HepG2 (cell line): Measurements from ENCODE around the gene HPCAL1. TPM values are rescaled to one million over a fixed set of nuclear protein-coding genes. Genes with fewer than 3 reads are reported as not detected.

ENCODE experiments used
- ATF7-NPFF ChIP-seq: sonication (generic); formaldehyde crosslinking; IDR thresholded peaks from 2 replicates; pipeline ENCODE4 v1.8.1; 2023; ENCODE audit warnings: mild to moderate bottlenecking, low read depth, missing genetic modification reagents, moderate library complexity
- BCL6 ChIP-seq: IDR thresholded peaks from 2 replicates; pipeline ENCODE4 v1.6.1; 2016; ENCODE audit warnings: missing genetic modification reagents, missing compliant biosample characterization
- BHLHE40 ChIP-seq: IDR thresholded peaks from 2 replicates; pipeline ENCODE4 v1.6.1; 2011; ENCODE audit warnings: low read length, improper control_type of control experiment
- GATAD2A ChIP-seq: IDR thresholded peaks from 2 replicates; pipeline ENCODE4 v1.6.1; 2016
- HBP1 ChIP-seq: IDR thresholded peaks from 2 replicates; pipeline ENCODE4 v1.6.1; 2016; ENCODE audit warnings: low read depth, control low read depth
- HMG20B ChIP-seq: conservative IDR thresholded peaks from 2 replicates; pipeline ENCODE4 v1.6.1; 2016; ENCODE audit warnings: missing genetic modification reagents, missing compliant biosample characterization
- JARID2 ChIP-seq: sonication (generic); formaldehyde crosslinking; IDR thresholded peaks from 2 replicates; pipeline ENCODE4 v1.8.1; 2023; ENCODE audit warnings: missing genetic modification reagents, inconsistent platforms; ENCODE audit not compliant: insufficient replicate concordance
- KDM6A ChIP-seq: IDR thresholded peaks from 2 replicates; pipeline ENCODE4 v1.6.1; 2016; ENCODE audit warnings: low read depth
- MAZ ChIP-seq, 2 experiments: sonication (generic) in 1 of 2; formaldehyde crosslinking in 1 of 2; IDR thresholded peaks; 2 replicates each; pipeline versions ENCODE4 v1.5.0 to v1.6.1; 2012 to 2020; ENCODE audit warnings: low read depth in 2 of 2, mild to moderate bottlenecking in 2 of 2, borderline replicate concordance in 1 of 2, improper control_type of control experiment in 1 of 2, low read length in 1 of 2, missing genetic modification reagents in 1 of 2, moderate library complexity in 1 of 2
- MED1 ChIP-seq: sonication (generic); formaldehyde crosslinking; IDR thresholded peaks from 2 replicates; pipeline ENCODE4 v1.4.0; 2020; ENCODE audit warnings: missing genetic modification reagents
- MTERF4 ChIP-seq: sonication (generic); formaldehyde crosslinking; IDR thresholded peaks from 2 replicates; pipeline ENCODE4 v1.8.0; 2023; ENCODE audit warnings: mild to moderate bottlenecking, missing genetic modification reagents
- NR2F2 ChIP-seq: IDR thresholded peaks from 2 replicates; pipeline ENCODE4 v1.6.1; 2012; ENCODE audit warnings: low read depth, inconsistent platforms, borderline replicate concordance
- SIN3A ChIP-seq: IDR thresholded peaks from 2 replicates; pipeline ENCODE4 v1.6.1; 2011; ENCODE audit warnings: low read depth, mild to moderate bottlenecking, control low read depth, low read length, borderline replicate concordance
- ZBTB33 ChIP-seq: sonication (generic); formaldehyde crosslinking; IDR thresholded peaks from 2 replicates; pipeline ENCODE4 v1.4.0; 2020; ENCODE audit warnings: missing genetic modification reagents
- ZEB1 ChIP-seq: IDR thresholded peaks from 2 replicates; pipeline ENCODE4 v1.6.1; 2012; ENCODE audit warnings: mild to moderate bottlenecking, low read depth, inconsistent platforms; ENCODE audit not compliant: insufficient replicate concordance
- ZFP91 ChIP-seq: sonication (generic); formaldehyde crosslinking; IDR thresholded peaks from 2 replicates; pipeline ENCODE4 v1.9.0; 2022; ENCODE audit warnings: missing genetic modification reagents, mild to moderate bottlenecking, borderline replicate concordance
- ZKSCAN5 ChIP-seq: sonication (generic); formaldehyde crosslinking; IDR thresholded peaks from 2 replicates; pipeline ENCODE4 v1.5.1; 2020; ENCODE audit warnings: mild to moderate bottlenecking, missing genetic modification reagents
- ZNF503 ChIP-seq: sonication (generic); formaldehyde crosslinking; IDR thresholded peaks from 2 replicates; pipeline ENCODE4 v1.4.0; 2020; ENCODE audit warnings: missing genetic modification reagents
- ZNF513 ChIP-seq: sonication (generic); formaldehyde crosslinking; conservative IDR thresholded peaks from 2 replicates; pipeline ENCODE4 v1.5.0; 2020; ENCODE audit warnings: missing genetic modification reagents
- ZNF660 ChIP-seq: sonication (generic); formaldehyde crosslinking; IDR thresholded peaks from 2 replicates; pipeline ENCODE4 v1.5.1; 2020; ENCODE audit warnings: mild to moderate bottlenecking, low read depth, missing genetic modification reagents, borderline replicate concordance
- polyA plus RNA-seq, 8 experiments: library from polyadenylated mRNA; depleted of rRNA in 3 of 8; stranded (reverse) in 7 of 8; unstranded in 1 of 8; fragments of >200 nt; fragmentation: Illumina TruSeq in 4 of 8; extraction: Trizol in 4 of 8; gene quantifications; 2 replicates each; pipeline versions ENCODE4 v1.2.1 to v1.2.3, GENCODE V29; 2011 to 2016; ENCODE audit warnings: low read depth in 4 of 8, missing spikeins in 1 of 8, mixed read lengths in 1 of 8; ENCODE audit not compliant: insufficient read depth in 1 of 8
- total RNA-seq, 5 experiments: library from RNA; depleted of rRNA; stranded (reverse); fragments of >200 nt; fragmentation: Illumina TruSeq; extraction: Trizol; gene quantifications; 2 replicates each; pipeline ENCODE4 v1.2.3, GENCODE V29; 2016; ENCODE audit warnings: low read depth in 1 of 5

Gene HPCAL1
- total and polyA plus RNA-seq, 2 of the 13 experiments (the other 11 are each of a cell fraction or from before 2014, with no cell fraction given) = 29.5 to 29.9 TPM

- TF ChIP-seq ZNF660 (CRISPR knock-in tag) (no peak), MAZ (IDR thresholded peaks at IDR 0.05; ENCODE audit: borderline replicate concordance, low read depth, low read length) (no peak), MAZ (CRISPR knock-in tag; IDR thresholded peaks at IDR 0.05; ENCODE audit: low read depth) (0 out of 2 replicates have a peak, but pooled peaks have one; percentile 36), ZEB1 (no peak), ZNF503 (CRISPR knock-in tag) (peak; percentile 27; the same call in 1 of the 2 replicates), HMG20B (no peak), BCL6 (CRISPR knock-in tag) (peak; percentile 91), ZFP91 (CRISPR knock-in tag) (no peak; the same call in 1 of the 2 replicates), GATAD2A (CRISPR knock-in tag) (peak; percentile 87), ZBTB33 (no peak), NR2F2 (peak; percentile 91), ZKSCAN5 (CRISPR knock-in tag) (peak; percentile 99), KDM6A (no peak), MED1 (CRISPR knock-in tag) (peak; percentile 60), ZNF513 (CRISPR knock-in tag) (no peak), ATF7-NPFF (CRISPR knock-in tag) (no peak), HBP1 (CRISPR knock-in tag) (no peak), JARID2 (CRISPR knock-in tag) (no peak), MTERF4 (CRISPR knock-in tag) (no peak), BHLHE40 (no peak), SIN3A (no peak)
Measured at GRCh38 chr2:10392548-10392947, 89.8 kb downstream of the HPCAL1 start (continued).
